NB4 (cell line): ENCODE results near the gene CFTR.

Experiments
- MYC ChIP-seq: IDR thresholded peaks from 2 replicates; pipeline ENCODE4 v1.6.1; 2011; ENCODE audit warnings: low read depth, low read length
- POLR2A ChIP-seq: IDR thresholded peaks from 2 replicates; pipeline ENCODE4 v1.6.1; 2011; ENCODE audit warnings: mild to moderate bottlenecking; ENCODE audit not compliant: insufficient read length; ENCODE audit errors: extremely low read depth
- TF ChIP-seq, protein P1 (sequence below): IDR thresholded peaks from one replicate; pipeline ENCODE4 v1.5.1; 2012; ENCODE audit warnings: low read depth, low read length
- TF ChIP-seq, protein P2 (sequence below): IDR thresholded peaks from 2 replicates; pipeline ENCODE4 v1.6.1; 2011; ENCODE audit warnings: low read depth, low read length

DNA sequence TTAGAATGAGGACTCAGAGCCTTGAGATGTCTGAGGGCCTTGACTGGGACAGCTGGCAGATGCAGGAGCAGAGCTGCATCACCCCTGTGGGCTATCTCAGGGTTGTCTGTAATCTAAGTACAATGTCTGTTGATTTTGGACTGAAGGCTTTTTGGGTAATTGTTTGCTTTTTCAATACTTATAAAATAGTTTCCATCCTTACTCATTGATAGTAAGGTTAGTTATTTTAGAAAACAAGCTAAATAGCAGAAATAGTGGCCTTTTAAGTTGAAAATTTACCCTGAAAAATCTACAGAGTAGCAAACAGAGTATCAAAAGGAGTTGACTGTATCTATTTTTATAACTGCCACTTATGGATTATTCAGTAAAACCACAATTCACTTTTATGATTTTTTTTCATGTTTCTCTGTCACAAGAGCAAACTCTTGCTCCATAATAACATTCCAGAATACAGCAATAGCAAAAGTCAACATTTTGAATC is 179.7 kb downstream of the CFTR start:
- TF ChIP-seq POLR2A, result no peak
- TF ChIP-seq, protein P1, sequence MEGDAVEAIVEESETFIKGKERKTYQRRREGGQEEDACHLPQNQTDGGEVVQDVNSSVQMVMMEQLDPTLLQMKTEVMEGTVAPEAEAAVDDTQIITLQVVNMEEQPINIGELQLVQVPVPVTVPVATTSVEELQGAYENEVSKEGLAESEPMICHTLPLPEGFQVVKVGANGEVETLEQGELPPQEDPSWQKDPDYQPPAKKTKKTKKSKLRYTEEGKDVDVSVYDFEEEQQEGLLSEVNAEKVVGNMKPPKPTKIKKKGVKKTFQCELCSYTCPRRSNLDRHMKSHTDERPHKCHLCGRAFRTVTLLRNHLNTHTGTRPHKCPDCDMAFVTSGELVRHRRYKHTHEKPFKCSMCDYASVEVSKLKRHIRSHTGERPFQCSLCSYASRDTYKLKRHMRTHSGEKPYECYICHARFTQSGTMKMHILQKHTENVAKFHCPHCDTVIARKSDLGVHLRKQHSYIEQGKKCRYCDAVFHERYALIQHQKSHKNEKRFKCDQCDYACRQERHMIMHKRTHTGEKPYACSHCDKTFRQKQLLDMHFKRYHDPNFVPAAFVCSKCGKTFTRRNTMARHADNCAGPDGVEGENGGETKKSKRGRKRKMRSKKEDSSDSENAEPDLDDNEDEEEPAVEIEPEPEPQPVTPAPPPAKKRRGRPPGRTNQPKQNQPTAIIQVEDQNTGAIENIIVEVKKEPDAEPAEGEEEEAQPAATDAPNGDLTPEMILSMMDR, result no peak
- TF ChIP-seq, protein P2, sequence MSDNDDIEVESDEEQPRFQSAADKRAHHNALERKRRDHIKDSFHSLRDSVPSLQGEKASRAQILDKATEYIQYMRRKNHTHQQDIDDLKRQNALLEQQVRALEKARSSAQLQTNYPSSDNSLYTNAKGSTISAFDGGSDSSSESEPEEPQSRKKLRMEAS, result no peak
- no peak for TF ChIP-seq MYC
